ENCODE results near the gene MDM2. TPM values are rescaled to one million over a fixed set of nuclear protein-coding genes. Genes with fewer than 3 reads are reported as not detected.

MDM2 gene
- total RNA-seq, 1 experiment from 2014 or later = 118 TPM

DNA sequence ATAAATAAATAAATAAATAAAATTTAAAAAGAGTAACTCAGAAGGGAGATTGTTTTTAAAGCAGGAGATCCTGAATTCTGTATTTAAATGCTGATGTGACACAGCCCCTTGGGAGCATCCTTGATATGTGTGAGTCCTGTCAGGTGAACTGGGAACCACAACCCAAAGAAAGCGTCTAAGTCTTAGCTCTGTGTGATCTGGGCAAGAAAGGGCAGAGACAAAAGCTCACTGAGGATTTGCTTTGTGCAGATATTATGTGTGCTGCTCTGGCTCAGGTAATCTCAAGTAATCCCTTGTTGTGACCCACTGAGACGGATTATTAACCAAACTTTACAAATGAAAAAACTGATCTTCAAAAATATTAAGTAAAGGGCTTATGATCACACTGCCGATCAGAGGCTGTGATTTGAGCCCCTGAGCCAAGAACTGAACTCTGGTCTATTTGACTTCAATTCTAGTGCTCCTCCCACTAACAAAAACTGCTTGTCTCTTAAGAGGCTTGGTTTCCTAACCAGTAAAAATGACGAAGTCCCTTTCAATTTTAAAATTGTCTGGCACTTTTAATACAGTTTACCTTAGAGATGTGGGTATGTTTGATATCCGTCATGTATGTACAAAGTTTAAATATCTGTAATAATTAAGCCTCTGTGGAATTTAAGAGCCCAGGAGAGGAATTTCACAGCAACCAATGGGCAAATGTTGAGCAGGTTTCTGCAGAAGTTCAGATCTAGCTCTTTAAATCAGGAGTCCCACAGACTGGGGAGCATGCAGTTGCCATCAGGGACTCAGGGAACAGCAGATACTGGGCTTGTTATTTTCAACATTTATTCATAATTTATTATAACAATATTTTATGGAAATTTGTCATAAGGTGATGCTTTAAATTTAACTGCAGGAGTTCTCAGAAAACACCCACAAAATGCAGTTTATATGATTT, 78.9 kb downstream of the MDM2 start:
- no peak overlapping the region for H3K27ac Mint-ChIP-seq (ENCODE audit: unreplicated experiment)
- H3K36me3 ChIP-seq (ENCODE audit: control insufficient read depth, insufficient read depth, low read length) = no peaks in the 10 kb centered on the region
- no peak for DNase-seq
- H3K27me3 ChIP-seq (replicated peaks; ENCODE audit: control insufficient read depth, insufficient read depth, low read length) = no peaks in the 10 kb centered on the region
- no peaks in the 10 kb centered on the region for H3K9me3 Mint-ChIP-seq (ENCODE audit: unreplicated experiment)
- CTCF ChIA-PET = no interaction called here
- H3K4me1 Mint-ChIP-seq (ENCODE audit: low read depth, unreplicated experiment) = peaks cover 2% of the 10 kb centered on the region
- POLR2A ChIA-PET = no interaction called here
- H3K9me3 ChIP-seq = no peaks in the 10 kb centered on the region
- no peak overlapping the region for H3K4me3 Mint-ChIP-seq (ENCODE audit: unreplicated experiment)
- intact Hi-C loops (cut with micrococcal nuclease; ENCODE audit: unreplicated experiment) = no loop called here
- no peaks in the 10 kb centered on the region for H3K27me3 Mint-ChIP-seq (ENCODE audit: insufficient read depth, unreplicated experiment)
- H3K4me3 ChIP-seq (ENCODE audit: low read depth, low read length) = no peak overlapping the region
- no peaks in the 10 kb centered on the region for H3K4me1 ChIP-seq
- H3K36me3 Mint-ChIP-seq (ENCODE audit: insufficient read depth, unreplicated experiment) = no peaks in the 10 kb centered on the region
- no TSS peak for BruUV-seq (replicated peaks)
- TF ChIP-seq, protein P1, sequence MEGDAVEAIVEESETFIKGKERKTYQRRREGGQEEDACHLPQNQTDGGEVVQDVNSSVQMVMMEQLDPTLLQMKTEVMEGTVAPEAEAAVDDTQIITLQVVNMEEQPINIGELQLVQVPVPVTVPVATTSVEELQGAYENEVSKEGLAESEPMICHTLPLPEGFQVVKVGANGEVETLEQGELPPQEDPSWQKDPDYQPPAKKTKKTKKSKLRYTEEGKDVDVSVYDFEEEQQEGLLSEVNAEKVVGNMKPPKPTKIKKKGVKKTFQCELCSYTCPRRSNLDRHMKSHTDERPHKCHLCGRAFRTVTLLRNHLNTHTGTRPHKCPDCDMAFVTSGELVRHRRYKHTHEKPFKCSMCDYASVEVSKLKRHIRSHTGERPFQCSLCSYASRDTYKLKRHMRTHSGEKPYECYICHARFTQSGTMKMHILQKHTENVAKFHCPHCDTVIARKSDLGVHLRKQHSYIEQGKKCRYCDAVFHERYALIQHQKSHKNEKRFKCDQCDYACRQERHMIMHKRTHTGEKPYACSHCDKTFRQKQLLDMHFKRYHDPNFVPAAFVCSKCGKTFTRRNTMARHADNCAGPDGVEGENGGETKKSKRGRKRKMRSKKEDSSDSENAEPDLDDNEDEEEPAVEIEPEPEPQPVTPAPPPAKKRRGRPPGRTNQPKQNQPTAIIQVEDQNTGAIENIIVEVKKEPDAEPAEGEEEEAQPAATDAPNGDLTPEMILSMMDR (IDR thresholded peaks at IDR 0.05; ENCODE audit: insufficient read depth in 1 of 2, low read depth in 1 of 2, low read length in 1 of 2, severe bottlenecking in 1 of 2, unreplicated experiment in 1 of 2) = no peak

DNA sequence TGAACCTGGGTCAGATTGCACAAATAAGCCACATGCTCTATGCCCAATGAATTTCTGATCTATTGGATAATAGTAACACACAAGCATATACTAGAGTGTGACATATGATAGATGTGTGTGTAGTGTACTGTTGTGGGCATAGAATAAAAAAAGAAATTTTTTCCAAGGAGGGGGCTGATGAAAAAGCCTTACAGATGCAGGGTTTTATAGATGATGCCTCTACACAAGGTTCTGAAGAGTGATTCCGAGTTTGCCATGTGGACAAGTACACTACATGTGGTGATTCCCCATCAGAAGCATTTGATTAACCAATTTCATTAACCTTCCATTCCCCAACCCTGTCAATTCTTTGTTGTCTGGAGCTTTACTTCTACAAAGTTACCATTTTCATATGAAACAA, 79.7 kb downstream of the MDM2 start:
- Mint-ChIP-seq H3K27me3 (ENCODE audit: insufficient read depth, unreplicated experiment) (no peaks in the 10 kb centered on the region), H3K36me3 (ENCODE audit: insufficient read depth, unreplicated experiment) (no peaks in the 10 kb centered on the region), H3K4me3 (ENCODE audit: unreplicated experiment) (no peak overlapping the region), H3K4me1 (ENCODE audit: low read depth, unreplicated experiment) (peaks cover 6% of the 10 kb centered on the region), H3K9me3 (ENCODE audit: unreplicated experiment) (no peaks in the 10 kb centered on the region), H3K27ac (ENCODE audit: unreplicated experiment) (no peak overlapping the region)
- H3K4me3 ChIP-seq (ENCODE audit: low read depth, low read length) = no peak overlapping the region
- no peaks in the 10 kb centered on the region for H3K27me3 ChIP-seq (replicated peaks; ENCODE audit: control insufficient read depth, insufficient read depth, low read length)
- H3K9me3 ChIP-seq = no peaks in the 10 kb centered on the region
- intact Hi-C loops (cut with micrococcal nuclease; ENCODE audit: unreplicated experiment) = no loop called here
- no peak for DNase-seq
- ChIA-PET POLR2A (no interaction called here), CTCF (no interaction called here)
- H3K36me3 ChIP-seq (ENCODE audit: control insufficient read depth, insufficient read depth, low read length) = no peaks in the 10 kb centered on the region
- no TSS peak for BruUV-seq (replicated peaks)
- H3K4me1 ChIP-seq = no peaks in the 10 kb centered on the region
- TF ChIP-seq, protein P1 (IDR thresholded peaks at IDR 0.05; ENCODE audit: insufficient read depth in 1 of 2, low read depth in 1 of 2, low read length in 1 of 2, severe bottlenecking in 1 of 2, unreplicated experiment in 1 of 2) = no peak

DNA sequence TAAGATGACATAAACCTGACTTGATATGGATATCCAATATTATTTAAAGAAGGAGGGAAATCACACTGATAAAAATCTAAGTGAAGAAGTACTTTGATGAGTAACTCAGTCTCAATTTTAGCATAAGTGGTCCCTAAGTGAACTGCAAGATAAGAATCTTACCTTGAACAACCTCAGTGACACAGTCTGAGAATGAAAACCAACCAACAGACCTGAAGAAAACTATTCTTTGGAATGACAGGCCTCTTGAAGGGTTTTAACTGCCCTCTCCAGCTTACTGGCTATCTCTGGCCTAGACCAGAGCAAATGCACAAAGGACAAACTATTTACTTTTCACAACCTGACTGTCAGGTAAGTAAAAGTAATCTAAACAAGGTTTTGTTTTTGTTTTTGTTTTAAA, 80.3 kb downstream of the MDM2 start:
- H3K9me3 Mint-ChIP-seq (ENCODE audit: unreplicated experiment) = no peaks in the 10 kb centered on the region
- H3K27me3 Mint-ChIP-seq (ENCODE audit: insufficient read depth, unreplicated experiment) = no peaks in the 10 kb centered on the region
- POLR2A ChIA-PET = no interaction called here
- H3K27ac Mint-ChIP-seq (ENCODE audit: unreplicated experiment) = no peak overlapping the region
- no peaks in the 10 kb centered on the region for H3K9me3 ChIP-seq
- BruUV-seq (replicated peaks) = no TSS peak
- H3K36me3 ChIP-seq (ENCODE audit: control insufficient read depth, insufficient read depth, low read length) = no peaks in the 10 kb centered on the region
- H3K36me3 Mint-ChIP-seq (ENCODE audit: insufficient read depth, unreplicated experiment) = no peaks in the 10 kb centered on the region
- intact Hi-C loops (cut with micrococcal nuclease; ENCODE audit: unreplicated experiment) = no loop called here
- TF ChIP-seq, protein P1 (IDR thresholded peaks at IDR 0.05; ENCODE audit: insufficient read depth in 1 of 2, low read depth in 1 of 2, low read length in 1 of 2, severe bottlenecking in 1 of 2, unreplicated experiment in 1 of 2) = no peak
- H3K4me1 ChIP-seq = no peaks in the 10 kb centered on the region
- H3K4me3 Mint-ChIP-seq (ENCODE audit: unreplicated experiment) = no peak overlapping the region
- DNase-seq = no peak
- H3K27me3 ChIP-seq (replicated peaks; ENCODE audit: control insufficient read depth, insufficient read depth, low read length) = no peaks in the 10 kb centered on the region
- H3K4me3 ChIP-seq (ENCODE audit: low read depth, low read length) = no peak overlapping the region
- peaks cover 6% of the 10 kb centered on the region for H3K4me1 Mint-ChIP-seq (ENCODE audit: low read depth, unreplicated experiment)
- CTCF ChIA-PET = no interaction called here

All from Caco-2 (cell line).